Common myeloid progenitor, CD34-positive (primary cell): ENCODE data around the gene LRRC4C.

Experiments
- CTCF ChIA-PET: fragments of 350-600 bp; sonication (Branson Sonifier 250); formaldehyde crosslinking; loops from one replicate; lab custom pipeline; 2021; ENCODE audit warnings: antibody characterized with exemption; lab: Charles Lee
- POLR2A ChIA-PET: fragments of 350-600 bp; sonication (Branson Sonifier 250); formaldehyde crosslinking; loops from one replicate; lab custom pipeline; 2021; ENCODE audit warnings: antibody characterized with exemption; lab: Charles Lee
- DNase-seq, 3 donors: peaks; one replicate each; pipeline versions ENCODE4 v3.0.0 to v3.0.0-alpha.2; 2013
- H3K27ac ChIP-seq, 2 experiments: 1 replicate in 1 of 2; 2 replicates in 1 of 2; pipeline ENCODE4 v1.7.0; 2013; ENCODE audit warnings: inconsistent platforms in 2 of 2, low read length in 2 of 2, mild to moderate bottlenecking in 2 of 2, low read depth in 1 of 2, moderate library complexity in 1 of 2; ENCODE audit not compliant: severe bottlenecking in 2 of 2, insufficient read depth in 1 of 2, poor library complexity in 1 of 2
- H3K27me3 ChIP-seq, 5 experiments: replicated peaks in 2 of 5; 1 replicate in 3 of 5; 2 replicates in 2 of 5; pipeline versions ENCODE4 v1.6.1 to v1.7.0; 2013; ENCODE audit warnings: low read length in 4 of 5, mild to moderate bottlenecking in 2 of 5, moderate library complexity in 2 of 5, inconsistent platforms in 1 of 5; ENCODE audit not compliant: insufficient read depth in 5 of 5, control insufficient read depth in 4 of 5
- H3K36me3 ChIP-seq, 4 experiments: 1 replicate in 2 of 4; 2 replicates in 2 of 4; pipeline versions ENCODE4 v1.6.1 to v1.7.0; 2013; ENCODE audit warnings: low read length in 3 of 4, control low read depth in 1 of 4, mild to moderate bottlenecking in 1 of 4; ENCODE audit not compliant: control insufficient read depth in 4 of 4, insufficient read depth in 4 of 4
- H3K4me1 ChIP-seq, 4 experiments: 1 replicate in 3 of 4; 2 replicates in 1 of 4; pipeline versions ENCODE4 v1.6.1 to v1.7.1; 2013; ENCODE audit warnings: low read length in 3 of 4, mild to moderate bottlenecking in 3 of 4, control low read depth in 1 of 4, inconsistent platforms in 1 of 4, moderate library complexity in 1 of 4; ENCODE audit not compliant: control insufficient read depth in 4 of 4, insufficient read depth in 4 of 4; ENCODE audit errors: control extremely low read depth in 1 of 4
- H3K4me3 ChIP-seq, 7 experiments: 1 replicate in 4 of 7; 2 replicates in 3 of 7; pipeline versions ENCODE4 v1.5.1 to v1.7.0; 2013; ENCODE audit warnings: mild to moderate bottlenecking in 7 of 7, low read length in 6 of 7, moderate library complexity in 6 of 7, inconsistent platforms in 2 of 7, low read depth in 2 of 7, control low read depth in 1 of 7; ENCODE audit not compliant: insufficient read depth in 4 of 7, control insufficient read depth in 1 of 7; ENCODE audit errors: extremely low read depth in 1 of 7
- H3K9me3 ChIP-seq, 5 experiments: 1 replicate in 4 of 5; 2 replicates in 1 of 5; pipeline versions ENCODE4 v1.6.1 to v1.7.1; 2013; ENCODE audit warnings: low read length in 4 of 5, mild to moderate bottlenecking in 2 of 5, inconsistent platforms in 1 of 5, low read depth in 1 of 5, moderate library complexity in 1 of 5; ENCODE audit not compliant: control insufficient read depth in 4 of 5, insufficient read depth in 2 of 5; ENCODE audit errors: control extremely low read depth in 1 of 5
- WGBS: methylation state at CpG from one replicate; pipeline ENCODE4 v1.1.5; 2013; ENCODE audit not compliant: insufficient coverage; 5-methylcytosine and 5-hydroxymethylcytosine counted together

LRRC4C gene

DNA sequence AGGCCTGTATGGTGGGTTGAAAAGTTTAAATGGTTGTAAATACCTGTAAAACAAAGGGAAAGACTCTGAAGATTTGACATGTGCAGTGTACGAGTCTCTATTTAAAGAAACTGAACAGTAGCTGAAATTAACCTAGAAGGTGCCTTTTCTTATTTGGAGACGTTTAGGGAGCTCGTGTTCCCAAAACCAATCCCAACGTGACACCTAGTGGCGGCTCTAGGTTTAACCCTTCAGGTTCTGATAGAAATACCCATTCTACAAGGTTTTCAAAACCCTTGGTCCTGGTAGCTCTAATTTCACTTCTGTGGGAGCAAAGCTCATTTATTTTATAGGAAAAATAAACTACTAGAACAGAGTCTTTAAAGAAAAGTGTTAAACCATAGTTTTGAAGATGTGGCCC, 258.3 kb downstream of the LRRC4C start:
- ChIA-PET CTCF (no interaction called here), POLR2A (no interaction called here)
- peak in 1 of 3 donors; percentile 1 for DNase-seq
- H3K9me3 ChIP-seq, result no peaks in the 10 kb centered on the region
- no peaks in the 10 kb centered on the region for H3K36me3 ChIP-seq
- no CpG with 5 or more reads among the region's 5 CpGs for WGBS
- H3K27ac ChIP-seq, result no peak overlapping the region
- no peaks in the 10 kb centered on the region for H3K27me3 ChIP-seq
- no peaks in the 10 kb centered on the region for H3K4me1 ChIP-seq
- H3K4me3 ChIP-seq, result no peak overlapping the region

DNA sequence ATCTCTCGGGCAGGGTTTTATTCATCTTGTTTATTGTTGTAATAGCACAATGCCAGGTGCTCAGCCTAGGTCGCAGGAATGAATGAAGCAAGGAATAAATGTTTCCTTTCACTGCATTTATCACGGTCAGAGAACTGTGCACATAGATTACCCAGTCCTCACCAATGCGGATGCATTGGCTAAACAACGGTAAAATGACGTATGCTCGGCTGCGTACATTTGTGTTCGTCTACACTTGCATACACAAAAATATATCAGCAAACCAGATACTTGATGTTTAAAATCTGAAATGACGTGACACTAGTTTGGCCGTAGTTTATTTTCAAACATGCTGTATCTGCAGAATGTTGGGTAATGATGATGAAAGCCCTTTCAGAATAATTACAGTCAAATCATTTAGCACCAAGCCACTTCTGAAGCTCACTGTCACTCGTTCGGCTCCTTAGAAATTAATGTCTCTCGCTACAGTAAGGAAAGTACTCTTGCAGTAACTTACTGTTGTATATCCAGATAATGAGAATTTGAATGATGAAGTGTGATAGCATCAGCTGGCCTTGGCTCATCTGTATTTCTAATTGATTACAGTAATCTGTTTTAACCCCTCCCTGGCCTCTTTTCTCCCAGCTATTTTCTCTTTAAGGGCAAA, 268.9 kb downstream of the LRRC4C start:
- ChIA-PET CTCF (no interaction called here), POLR2A (no interaction called here)
- H3K27ac ChIP-seq, result no peak overlapping the region
- no peaks in the 10 kb centered on the region for H3K4me1 ChIP-seq
- no peak for DNase-seq
- H3K4me3 ChIP-seq, result no peak overlapping the region
- no peaks in the 10 kb centered on the region for H3K9me3 ChIP-seq
- WGBS, result 100% methylated on average over 4 of the region's 14 CpGs
- no peaks in the 10 kb centered on the region for H3K27me3 ChIP-seq
- H3K36me3 ChIP-seq, result no peaks in the 10 kb centered on the region

DNA sequence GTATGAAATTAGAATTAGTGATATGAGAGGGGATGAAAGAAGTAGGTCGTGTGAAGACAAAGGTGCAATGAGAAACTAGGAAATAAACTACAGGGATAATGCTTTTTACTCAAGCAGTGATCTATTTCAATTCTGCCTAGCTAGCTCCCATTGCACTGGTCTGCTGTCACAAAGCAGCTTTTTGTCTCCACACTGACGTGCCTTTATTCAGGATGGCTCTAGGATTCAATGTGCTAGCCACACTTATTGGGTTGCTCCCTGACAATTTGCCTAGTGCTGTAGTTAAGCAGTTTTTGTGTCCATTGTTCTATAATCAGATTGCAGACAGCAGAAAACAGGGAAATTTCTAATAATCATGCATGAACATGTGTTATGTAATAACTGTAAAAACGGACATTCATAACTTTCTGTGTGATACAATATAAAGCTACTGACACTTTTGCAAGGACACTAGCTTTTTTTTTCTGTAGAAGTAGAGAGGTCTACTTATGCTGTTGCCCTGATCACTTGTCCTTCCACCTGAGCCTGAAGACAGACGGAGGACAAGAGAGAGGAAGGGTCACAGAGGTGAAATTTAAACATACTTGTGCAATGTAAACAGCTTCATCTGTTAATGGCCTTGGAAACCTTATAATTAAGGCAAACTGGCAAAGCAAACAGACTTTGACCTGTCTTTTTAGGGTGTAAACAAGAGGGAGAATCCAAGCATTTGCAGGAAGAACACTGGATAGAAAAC, 269.6 kb downstream of the LRRC4C start:
- WGBS, result 50% methylated on average over 2 of the region's 4 CpGs
- Histone ChIP-seq H3K9me3 (no peaks in the 10 kb centered on the region), H3K36me3 (no peaks in the 10 kb centered on the region), H3K27me3 (no peaks in the 10 kb centered on the region), H3K4me3 (no peak overlapping the region), H3K4me1 (no peaks in the 10 kb centered on the region), H3K27ac (no peak overlapping the region)
- no peak for DNase-seq
- POLR2A ChIA-PET, result no interaction called here
- CTCF ChIA-PET, result no interaction called here

- Histone ChIP-seq H3K36me3 (no peaks in the 10 kb centered on the region), H3K4me1 (no peaks in the 10 kb centered on the region), H3K27ac (no peak overlapping the region), H3K9me3 (no peaks in the 10 kb centered on the region), H3K27me3 (no peaks in the 10 kb centered on the region), H3K4me3 (no peak overlapping the region)
- ChIA-PET CTCF (no interaction called here), POLR2A (no interaction called here)
- no peak for DNase-seq
- WGBS, result no CpG with 5 or more reads among the region's 4 CpGs
Observed at GRCh38 chr11:41177791-41178190, 281.7 kb downstream of the LRRC4C start.

GRCh38 chr11:41175304-41175972, 284.0 kb downstream of the LRRC4C start:
- CTCF ChIA-PET, result no interaction called here

DNA sequence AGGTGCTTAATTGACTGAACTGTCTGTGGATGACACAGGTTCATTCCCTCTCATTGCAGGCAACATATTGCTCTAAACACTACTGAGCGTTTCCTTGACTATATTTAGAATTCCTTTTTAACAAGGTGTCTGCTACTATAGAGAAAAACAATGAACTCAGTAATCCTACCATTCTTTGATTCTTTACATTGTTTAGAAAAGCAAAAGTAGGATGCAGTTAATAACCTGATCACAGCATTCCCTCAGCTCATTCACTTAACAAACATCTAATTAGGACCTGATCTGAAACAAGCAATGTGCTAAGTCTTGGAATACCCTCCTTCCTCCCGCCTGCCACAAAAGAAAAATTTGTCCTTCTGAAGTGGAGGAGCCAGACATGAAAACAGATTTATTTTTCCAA, 313.1 kb downstream of the LRRC4C start:
- Histone ChIP-seq H3K27me3 (no peaks in the 10 kb centered on the region), H3K27ac (no peak overlapping the region), H3K36me3 (no peaks in the 10 kb centered on the region), H3K4me1 (no peaks in the 10 kb centered on the region), H3K9me3 (no peaks in the 10 kb centered on the region), H3K4me3 (no peak overlapping the region)
- DNase-seq, result no peak
- ChIA-PET CTCF (no interaction called here), POLR2A (no interaction called here)
- no CpG with 5 or more reads among the region's 2 CpGs for WGBS

More at GRCh38 chr11:41175304-41175972, 284.0 kb downstream of the LRRC4C start:
- no peaks in the 10 kb centered on the region for H3K4me1 ChIP-seq
- no peak overlapping the region for H3K4me3 ChIP-seq
- no peak for DNase-seq
- POLR2A ChIA-PET, result no interaction called here
- H3K9me3 ChIP-seq, result no peaks in the 10 kb centered on the region
- H3K36me3 ChIP-seq, result no peaks in the 10 kb centered on the region
- no peak overlapping the region for H3K27ac ChIP-seq
- no peaks in the 10 kb centered on the region for H3K27me3 ChIP-seq
- 70% methylated on average over 1 of the region's 1 CpG for WGBS

- ChIA-PET CTCF (no interaction called here), POLR2A (no interaction called here)
- H3K36me3 ChIP-seq, result no peaks in the 10 kb centered on the region
- no peak for DNase-seq
- WGBS, result 91% methylated on average over 1 of the region's 5 CpGs
- no peak overlapping the region for H3K4me3 ChIP-seq
- no peak overlapping the region for H3K27ac ChIP-seq
- no peaks in the 10 kb centered on the region for H3K4me1 ChIP-seq
- no peaks in the 10 kb centered on the region for H3K9me3 ChIP-seq
- no peaks in the 10 kb centered on the region for H3K27me3 ChIP-seq
Observed at GRCh38 chr11:41145420-41145819, 314.0 kb downstream of the LRRC4C start.
